ENCODE measurements around the gene METTL16.

GRCh38 chr17:2449486-2449885 is 62.2 kb downstream of the METTL16 start:
- TF ChIP-seq CTCF (conservative IDR thresholded peaks at IDR 0.05; ENCODE audit: low read depth in 2 of 2) (no peak), CREB1 (CRISPR knock-in tag; IDR thresholded peaks at IDR 0.05; ENCODE audit: low read depth) (no peak)

Measured in GM23338 (cell line).